Heart left ventricle (tissue), 13 donors: ENCODE measurements around the gene ACAA1.

Source experiments
- POLR2A ChIP-seq, 2 donors: fragments of 450-650 bp; IDR thresholded peaks; one replicate each; pipeline ENCODE4 v1.6.1; 2017; ENCODE audit warnings: antibody characterized with exemption in 2 of 2, mild to moderate bottlenecking in 2 of 2, moderate library complexity in 2 of 2
- TF ChIP-seq, protein P1 (sequence below), 12 donors: fragments of 200-600 bp; sonication (generic) in 4 of 12; IDR thresholded peaks; one replicate each; pipeline versions ENCODE4 v1.5.0 to v1.8.0; 2018 to 2022; ENCODE audit warnings: antibody characterized with exemption in 12 of 12, mild to moderate bottlenecking in 5 of 12
- donor health status: ischemic (EF 13 %, LVEDD 7.1; RV severe dilation, severe dysfunction).
- donor health status: DM: no; HTN: yes; CAD: no.
- donor health status: DM: no; HTN: no; CAD: no.
- donor health status: ischemic (EF 25% LVEDD 6.9; RV normal size, moderate dysfunction).
- donor health status: ischemic (EF 25% LVEDD 5.7; RV mildly dilated, moderate dysfunction).
- donor health status: ischemic (EF 35%, LVEDD 5.7; RV mildly dilated, moderate dysfunction).
- donor health status: nonischemic (EF 11% LVEDD 7.7; RV severe dilation, severe dysfunction).
- donor health status: DM: yes; HTN: yes; CAD: no.
- donor health status: PGD.
- donor health status: ischemic (EF 29% LVEDD 5.4; RV normal size, mild dysfunction).
- donor health status: nonischemic (EF 23%, LVEDD 6.1; RV moderate dilation, normal function).

- TF ChIP-seq, protein P1, sequence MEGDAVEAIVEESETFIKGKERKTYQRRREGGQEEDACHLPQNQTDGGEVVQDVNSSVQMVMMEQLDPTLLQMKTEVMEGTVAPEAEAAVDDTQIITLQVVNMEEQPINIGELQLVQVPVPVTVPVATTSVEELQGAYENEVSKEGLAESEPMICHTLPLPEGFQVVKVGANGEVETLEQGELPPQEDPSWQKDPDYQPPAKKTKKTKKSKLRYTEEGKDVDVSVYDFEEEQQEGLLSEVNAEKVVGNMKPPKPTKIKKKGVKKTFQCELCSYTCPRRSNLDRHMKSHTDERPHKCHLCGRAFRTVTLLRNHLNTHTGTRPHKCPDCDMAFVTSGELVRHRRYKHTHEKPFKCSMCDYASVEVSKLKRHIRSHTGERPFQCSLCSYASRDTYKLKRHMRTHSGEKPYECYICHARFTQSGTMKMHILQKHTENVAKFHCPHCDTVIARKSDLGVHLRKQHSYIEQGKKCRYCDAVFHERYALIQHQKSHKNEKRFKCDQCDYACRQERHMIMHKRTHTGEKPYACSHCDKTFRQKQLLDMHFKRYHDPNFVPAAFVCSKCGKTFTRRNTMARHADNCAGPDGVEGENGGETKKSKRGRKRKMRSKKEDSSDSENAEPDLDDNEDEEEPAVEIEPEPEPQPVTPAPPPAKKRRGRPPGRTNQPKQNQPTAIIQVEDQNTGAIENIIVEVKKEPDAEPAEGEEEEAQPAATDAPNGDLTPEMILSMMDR (IDR thresholded peaks at IDR 0.05): no peak
- no peak for TF ChIP-seq POLR2A (IDR thresholded peaks at IDR 0.05)
Measured at GRCh38 chr3:38177181-38177580, 40.3 kb upstream of the ACAA1 start.
